GM12878 (cell line): ENCODE measurements around the gene AGTPBP1.

Experiments
- EGR1 ChIP-seq, 2 experiments: IDR thresholded peaks; 1 replicate in 1 of 2; 2 replicates in 1 of 2; pipeline ENCODE4 v1.6.1; 2011 to 2012; ENCODE audit warnings: low read depth in 2 of 2, low read length in 2 of 2, borderline replicate concordance in 1 of 2, mild to moderate bottlenecking in 1 of 2, moderate library complexity in 1 of 2
- EP300 ChIP-seq, 2 experiments: fragments of 150-350 bp in 1 of 2; IDR thresholded peaks; 2 replicates each; pipeline ENCODE4 v1.6.1; 2011 to 2012; ENCODE audit warnings: low read depth in 2 of 2, low read length in 2 of 2, borderline replicate concordance in 1 of 2, improper control_type of control experiment in 1 of 2, inconsistent platforms in 1 of 2; ENCODE audit not compliant: control insufficient read depth in 1 of 2
- POLR2A ChIP-seq: IDR thresholded peaks from 2 replicates; pipeline ENCODE4 v1.6.1; 2011; ENCODE audit warnings: low read depth, mild to moderate bottlenecking, low read length
- POLR2AphosphoS5 ChIP-seq: IDR thresholded peaks from 2 replicates; pipeline ENCODE4 v1.6.1; 2011; ENCODE audit warnings: mild to moderate bottlenecking, low read length, inconsistent platforms
- RAD51 ChIP-seq: fragments of 450-650 bp; IDR thresholded peaks from 2 replicates; pipeline ENCODE4 v1.6.1; 2016; ENCODE audit warnings: moderate library complexity, mild to moderate bottlenecking, inconsistent platforms
- SIX5 ChIP-seq: IDR thresholded peaks from 2 replicates; pipeline ENCODE4 v1.6.1; 2011; ENCODE audit warnings: mild to moderate bottlenecking, low read depth, low read length, moderate library complexity; ENCODE audit not compliant: severe bottlenecking
- ZNF274 ChIP-seq: IDR thresholded peaks from one replicate; pipeline ENCODE4 v1.8.0; 2011; ENCODE audit not compliant: insufficient read length, insufficient read depth
- TF ChIP-seq, protein P1 (sequence below): IDR thresholded peaks from 2 replicates; pipeline ENCODE4 v1.6.1; 2012; ENCODE audit warnings: low read depth, low read length, improper control_type of control experiment
- TF ChIP-seq, protein P2 (sequence below): fragments of 450-650 bp; IDR thresholded peaks from 2 replicates; pipeline ENCODE4 v1.6.1; 2014; ENCODE audit warnings: mild to moderate bottlenecking
- TF ChIP-seq, protein P3 (sequence below), 3 experiments: IDR thresholded peaks in 2 of 3; conservative IDR thresholded peaks in 1 of 3; 2 replicates each; pipeline ENCODE4 v1.5.1; 2011; ENCODE audit warnings: low read depth in 3 of 3, low read length in 3 of 3, mild to moderate bottlenecking in 3 of 3, control low read depth in 2 of 3, moderate library complexity in 2 of 3, inconsistent platforms in 1 of 3, mixed read lengths in 1 of 3; ENCODE audit not compliant: control insufficient read depth in 2 of 3, insufficient read depth in 1 of 3; ENCODE audit errors: extremely low read depth in 1 of 3
- TF ChIP-seq, protein P4 (sequence below): fragments of 450-650 bp; formaldehyde crosslinking; IDR thresholded peaks from 2 replicates; pipeline ENCODE4 v1.4.0; 2022; ENCODE audit warnings: mild to moderate bottlenecking, moderate library complexity
- TF ChIP-seq, protein P5 (sequence below): IDR thresholded peaks from 2 replicates; pipeline ENCODE4 v1.6.1; 2011; ENCODE audit warnings: low read depth, low read length, improper control_type of control experiment, borderline replicate concordance

DNA sequence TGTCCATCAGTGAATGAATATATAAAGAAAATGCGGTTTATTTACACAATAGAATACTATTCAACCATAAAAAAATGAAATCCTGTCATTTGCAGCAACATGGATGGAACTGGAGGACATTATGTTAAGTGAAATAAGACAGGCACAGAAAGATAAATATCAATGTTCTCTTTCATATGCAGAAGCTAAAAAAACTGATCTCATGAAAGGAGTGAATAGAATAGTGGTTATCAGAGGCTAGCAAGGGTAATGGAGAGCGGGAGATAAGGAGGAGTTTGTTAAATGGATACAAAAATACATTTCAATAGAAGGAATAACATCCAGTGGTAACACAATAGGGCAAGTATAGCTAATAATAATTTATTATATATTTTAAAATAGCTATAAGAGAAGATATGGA is 65.0 kb downstream of the AGTPBP1 start:
- TF ChIP-seq EGR1 (IDR thresholded peaks at IDR 0.05; ENCODE audit: borderline replicate concordance in 1 of 2, low read depth in 2 of 2, low read length in 2 of 2) (no peak), RAD51 (no peak), EP300 (IDR thresholded peaks at IDR 0.05; ENCODE audit: borderline replicate concordance in 1 of 2, control insufficient read depth in 1 of 2, low read depth in 2 of 2, low read length in 2 of 2) (no peak), POLR2A (no peak), SIX5 (no peak), ZNF274 (no peak), POLR2AphosphoS5 (no peak)
- TF ChIP-seq, protein P1, sequence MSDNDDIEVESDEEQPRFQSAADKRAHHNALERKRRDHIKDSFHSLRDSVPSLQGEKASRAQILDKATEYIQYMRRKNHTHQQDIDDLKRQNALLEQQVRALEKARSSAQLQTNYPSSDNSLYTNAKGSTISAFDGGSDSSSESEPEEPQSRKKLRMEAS = no peak
- TF ChIP-seq, protein P2, sequence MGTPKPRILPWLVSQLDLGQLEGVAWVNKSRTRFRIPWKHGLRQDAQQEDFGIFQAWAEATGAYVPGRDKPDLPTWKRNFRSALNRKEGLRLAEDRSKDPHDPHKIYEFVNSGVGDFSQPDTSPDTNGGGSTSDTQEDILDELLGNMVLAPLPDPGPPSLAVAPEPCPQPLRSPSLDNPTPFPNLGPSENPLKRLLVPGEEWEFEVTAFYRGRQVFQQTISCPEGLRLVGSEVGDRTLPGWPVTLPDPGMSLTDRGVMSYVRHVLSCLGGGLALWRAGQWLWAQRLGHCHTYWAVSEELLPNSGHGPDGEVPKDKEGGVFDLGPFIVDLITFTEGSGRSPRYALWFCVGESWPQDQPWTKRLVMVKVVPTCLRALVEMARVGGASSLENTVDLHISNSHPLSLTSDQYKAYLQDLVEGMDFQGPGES = no peak
- TF ChIP-seq, protein P3, sequence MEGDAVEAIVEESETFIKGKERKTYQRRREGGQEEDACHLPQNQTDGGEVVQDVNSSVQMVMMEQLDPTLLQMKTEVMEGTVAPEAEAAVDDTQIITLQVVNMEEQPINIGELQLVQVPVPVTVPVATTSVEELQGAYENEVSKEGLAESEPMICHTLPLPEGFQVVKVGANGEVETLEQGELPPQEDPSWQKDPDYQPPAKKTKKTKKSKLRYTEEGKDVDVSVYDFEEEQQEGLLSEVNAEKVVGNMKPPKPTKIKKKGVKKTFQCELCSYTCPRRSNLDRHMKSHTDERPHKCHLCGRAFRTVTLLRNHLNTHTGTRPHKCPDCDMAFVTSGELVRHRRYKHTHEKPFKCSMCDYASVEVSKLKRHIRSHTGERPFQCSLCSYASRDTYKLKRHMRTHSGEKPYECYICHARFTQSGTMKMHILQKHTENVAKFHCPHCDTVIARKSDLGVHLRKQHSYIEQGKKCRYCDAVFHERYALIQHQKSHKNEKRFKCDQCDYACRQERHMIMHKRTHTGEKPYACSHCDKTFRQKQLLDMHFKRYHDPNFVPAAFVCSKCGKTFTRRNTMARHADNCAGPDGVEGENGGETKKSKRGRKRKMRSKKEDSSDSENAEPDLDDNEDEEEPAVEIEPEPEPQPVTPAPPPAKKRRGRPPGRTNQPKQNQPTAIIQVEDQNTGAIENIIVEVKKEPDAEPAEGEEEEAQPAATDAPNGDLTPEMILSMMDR (IDR thresholded peaks at IDR 0.05 in 2 of 3, conservative IDR thresholded peaks at IDR 0.05 in 1 of 3; ENCODE audit: control insufficient read depth in 2 of 3, extremely low read depth in 1 of 3, insufficient read depth in 1 of 3, low read depth in 3 of 3, low read length in 3 of 3) = no peak
- TF ChIP-seq, protein P4, sequence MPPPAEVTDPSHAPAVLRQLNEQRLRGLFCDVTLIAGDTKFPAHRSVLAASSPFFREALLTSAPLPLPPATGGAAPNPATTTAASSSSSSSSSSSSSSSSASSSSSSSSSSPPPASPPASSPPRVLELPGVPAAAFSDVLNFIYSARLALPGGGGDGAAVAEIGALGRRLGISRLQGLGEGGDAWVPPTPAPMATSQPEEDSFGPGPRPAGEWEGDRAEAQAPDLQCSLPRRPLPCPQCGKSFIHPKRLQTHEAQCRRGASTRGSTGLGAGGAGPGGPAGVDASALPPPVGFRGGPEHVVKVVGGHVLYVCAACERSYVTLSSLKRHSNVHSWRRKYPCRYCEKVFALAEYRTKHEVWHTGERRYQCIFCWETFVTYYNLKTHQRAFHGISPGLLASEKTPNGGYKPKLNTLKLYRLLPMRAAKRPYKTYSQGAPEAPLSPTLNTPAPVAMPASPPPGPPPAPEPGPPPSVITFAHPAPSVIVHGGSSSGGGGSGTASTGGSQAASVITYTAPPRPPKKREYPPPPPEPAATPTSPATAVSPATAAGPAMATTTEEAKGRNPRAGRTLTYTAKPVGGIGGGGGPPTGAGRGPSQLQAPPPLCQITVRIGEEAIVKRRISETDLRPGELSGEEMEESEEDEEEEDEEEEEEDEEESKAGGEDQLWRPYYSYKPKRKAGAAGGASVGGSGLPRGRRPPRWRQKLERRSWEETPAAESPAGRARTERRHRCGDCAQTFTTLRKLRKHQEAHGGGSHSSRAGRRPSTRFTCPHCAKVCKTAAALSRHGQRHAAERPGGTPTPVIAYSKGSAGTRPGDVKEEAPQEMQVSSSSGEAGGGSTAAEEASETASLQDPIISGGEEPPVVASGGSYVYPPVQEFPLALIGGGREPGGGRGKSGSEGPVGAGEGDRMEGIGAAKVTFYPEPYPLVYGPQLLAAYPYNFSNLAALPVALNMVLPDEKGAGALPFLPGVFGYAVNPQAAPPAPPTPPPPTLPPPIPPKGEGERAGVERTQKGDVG = no peak
- TF ChIP-seq, protein P5, sequence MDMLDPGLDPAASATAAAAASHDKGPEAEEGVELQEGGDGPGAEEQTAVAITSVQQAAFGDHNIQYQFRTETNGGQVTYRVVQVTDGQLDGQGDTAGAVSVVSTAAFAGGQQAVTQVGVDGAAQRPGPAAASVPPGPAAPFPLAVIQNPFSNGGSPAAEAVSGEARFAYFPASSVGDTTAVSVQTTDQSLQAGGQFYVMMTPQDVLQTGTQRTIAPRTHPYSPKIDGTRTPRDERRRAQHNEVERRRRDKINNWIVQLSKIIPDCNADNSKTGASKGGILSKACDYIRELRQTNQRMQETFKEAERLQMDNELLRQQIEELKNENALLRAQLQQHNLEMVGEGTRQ = no peak
